A549 (cell line): ENCODE measurements around the gene ANKRD29.

Experiments
- ATOH8 ChIP-seq: fragments of 250-450 bp; sonication (Bioruptor Pico); IDR thresholded peaks from 2 replicates; pipeline ENCODE4 v1.5.0; 2020; ENCODE audit warnings: low read depth, mild to moderate bottlenecking, moderate library complexity
- CBX2 ChIP-seq: fragments of 200-600 bp; sonication (generic); IDR thresholded peaks from 2 replicates; pipeline ENCODE4 v1.6.1; 2016; ENCODE audit warnings: low read depth, mild to moderate bottlenecking, borderline replicate concordance
- CEBPB ChIP-seq, 2 experiments: fragments of >200 bp in 1 of 2; sonication (Bioruptor Twin) in 1 of 2; formaldehyde crosslinking in 1 of 2; IDR thresholded peaks; 2 replicates each; pipeline ENCODE4 v1.6.1; 2012 to 2016
- CHD2 ChIP-seq: fragments of 150-350 bp; IDR thresholded peaks from 2 replicates; pipeline ENCODE4 v1.6.1; 2014; ENCODE audit warnings: low read length; ENCODE audit not compliant: partially characterized antibody
- FOSB ChIP-seq: fragments of 250-450 bp; sonication (Bioruptor Pico); IDR thresholded peaks from 2 replicates; pipeline ENCODE4 v1.5.0; 2020; ENCODE audit warnings: mild to moderate bottlenecking, moderate library complexity
- JUN ChIP-seq, 2 experiments: fragments of >200 bp; sonication (Bioruptor Twin); formaldehyde crosslinking; IDR thresholded peaks; 2 replicates in 1 of 2; 3 replicates in 1 of 2; pipeline ENCODE4 v1.6.1; 2016 to 2017
- MYC ChIP-seq: IDR thresholded peaks from 2 replicates; pipeline ENCODE4 v1.6.1; 2012; ENCODE audit warnings: mild to moderate bottlenecking, inconsistent platforms, low read length, improper control_type of control experiment, borderline replicate concordance
- ZC3H11A ChIP-seq: fragments of 450-650 bp; IDR thresholded peaks from 2 replicates; pipeline ENCODE4 v1.6.1; 2014; ENCODE audit warnings: antibody characterized with exemption, mild to moderate bottlenecking
- TF ChIP-seq, protein P1 (sequence below): fragments of >200 bp; sonication (Bioruptor Twin); formaldehyde crosslinking; IDR thresholded peaks from 3 replicates; pipeline ENCODE4 v1.5.1; 2016

DNA sequence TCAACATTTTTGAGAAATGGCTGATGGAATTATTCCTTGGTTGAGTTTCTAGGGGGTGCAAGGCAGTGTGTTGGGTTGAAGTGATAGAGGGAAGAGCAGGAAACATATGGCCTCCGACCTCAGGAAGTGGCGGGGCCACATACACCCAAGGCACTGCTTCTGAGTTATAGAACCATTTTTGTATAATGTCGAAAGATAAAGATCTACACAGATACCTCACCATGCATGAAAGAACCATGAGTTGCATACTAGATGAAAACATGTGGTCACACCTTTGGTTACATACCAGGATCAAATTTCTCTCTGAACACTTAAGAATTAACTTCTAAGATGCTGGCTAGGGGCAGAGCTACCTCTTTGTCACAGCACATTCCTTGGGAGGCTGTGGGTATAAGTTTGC lies 49.7 kb upstream of the ANKRD29 start:
- TF ChIP-seq CEBPB (IDR thresholded peaks at IDR 0.05) (no peak), JUN (IDR thresholded peaks at IDR 0.05) (no peak), FOSB (CRISPR knock-in tag) (no peak), CBX2 (no peak), MYC (no peak), ATOH8 (CRISPR knock-in tag) (no peak), ZC3H11A (no peak), CHD2 (no peak)
- TF ChIP-seq, protein P1, sequence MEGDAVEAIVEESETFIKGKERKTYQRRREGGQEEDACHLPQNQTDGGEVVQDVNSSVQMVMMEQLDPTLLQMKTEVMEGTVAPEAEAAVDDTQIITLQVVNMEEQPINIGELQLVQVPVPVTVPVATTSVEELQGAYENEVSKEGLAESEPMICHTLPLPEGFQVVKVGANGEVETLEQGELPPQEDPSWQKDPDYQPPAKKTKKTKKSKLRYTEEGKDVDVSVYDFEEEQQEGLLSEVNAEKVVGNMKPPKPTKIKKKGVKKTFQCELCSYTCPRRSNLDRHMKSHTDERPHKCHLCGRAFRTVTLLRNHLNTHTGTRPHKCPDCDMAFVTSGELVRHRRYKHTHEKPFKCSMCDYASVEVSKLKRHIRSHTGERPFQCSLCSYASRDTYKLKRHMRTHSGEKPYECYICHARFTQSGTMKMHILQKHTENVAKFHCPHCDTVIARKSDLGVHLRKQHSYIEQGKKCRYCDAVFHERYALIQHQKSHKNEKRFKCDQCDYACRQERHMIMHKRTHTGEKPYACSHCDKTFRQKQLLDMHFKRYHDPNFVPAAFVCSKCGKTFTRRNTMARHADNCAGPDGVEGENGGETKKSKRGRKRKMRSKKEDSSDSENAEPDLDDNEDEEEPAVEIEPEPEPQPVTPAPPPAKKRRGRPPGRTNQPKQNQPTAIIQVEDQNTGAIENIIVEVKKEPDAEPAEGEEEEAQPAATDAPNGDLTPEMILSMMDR, result no peak
